HG02852 (cell line): ENCODE results near the gene CLDN15.

ENCODE experiments used
- ATAC-seq: cut with Tn5 transposase; IDR thresholded peaks from one replicate; pipeline ENCODE4 v1.9.1; 2021; ENCODE audit warnings: mild to moderate bottlenecking, moderate library complexity; ENCODE audit not compliant: unreplicated experiment

Gene CLDN15

DNA sequence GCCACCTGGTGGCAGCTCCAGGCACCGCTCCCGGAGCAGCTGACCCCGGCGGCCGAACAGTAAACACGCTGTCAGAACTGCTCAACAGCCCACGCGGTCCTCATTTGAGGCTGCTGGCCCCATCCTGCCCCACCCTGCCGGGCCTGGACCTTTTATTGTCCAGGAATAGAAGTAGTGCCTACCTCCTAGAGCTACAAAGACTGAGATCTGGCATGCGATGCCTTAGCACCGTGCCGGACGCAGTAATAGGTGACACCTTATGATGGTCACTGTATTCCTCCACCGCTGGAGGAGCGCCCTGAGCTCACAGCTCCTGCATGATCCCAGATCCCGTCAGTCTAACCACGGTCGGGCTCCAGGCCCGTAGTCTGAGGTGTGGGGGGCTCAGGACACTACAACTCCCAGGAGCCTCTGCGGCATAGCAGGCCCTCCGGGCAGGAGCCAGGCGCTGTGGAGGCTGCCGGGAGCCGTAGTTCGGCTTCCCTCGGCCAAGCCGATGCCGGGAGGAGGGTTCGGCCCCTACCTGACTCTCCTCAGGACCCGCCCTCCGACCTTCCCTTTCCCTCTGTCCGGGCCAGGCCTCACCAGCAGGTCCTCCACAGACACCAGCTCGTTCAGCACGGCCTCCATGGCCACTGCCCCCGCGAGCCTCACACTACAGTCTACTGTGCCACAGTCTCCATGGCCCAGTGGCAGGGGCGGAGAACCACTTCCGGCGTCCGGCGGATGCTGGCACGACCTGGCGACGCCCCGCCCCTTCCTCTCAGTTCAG lies 7.0 kb upstream of the CLDN15 start, which contains the start of gene FIS1:
TSS of gene FIS1 (minus strand) at position 707 of the 772 bp plus-strand sequence. CDS start at position 630, 77 bp downstream.
- ATAC-seq: peak; percentile 92

- ATAC-seq: no peak
Observed at GRCh38 chr7:101243646-101244374, 6.2 kb upstream of the CLDN15 start.

GRCh38 chr7:101241443-101242349 lies 4.1 kb upstream of the CLDN15 start:
- ATAC-seq: no peak

DNA sequence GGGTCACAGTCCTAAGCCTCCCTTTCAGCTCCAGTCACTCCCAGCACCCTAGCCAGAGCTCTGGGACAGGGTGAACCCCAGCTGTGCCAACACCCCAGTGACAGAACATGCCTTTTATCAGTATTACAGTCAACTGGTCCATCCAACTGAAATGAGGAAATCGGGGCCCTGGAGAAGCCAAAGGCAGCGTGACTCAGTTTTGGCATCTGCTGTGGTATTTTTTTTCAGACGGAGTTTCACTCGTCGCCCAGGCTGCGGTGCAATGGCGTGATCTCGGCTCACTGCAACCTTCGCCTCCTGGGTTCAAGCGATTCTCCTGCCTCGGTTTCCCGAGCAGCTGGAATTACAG lies 3.4 kb upstream of the CLDN15 start:
- ATAC-seq: no peak

DNA sequence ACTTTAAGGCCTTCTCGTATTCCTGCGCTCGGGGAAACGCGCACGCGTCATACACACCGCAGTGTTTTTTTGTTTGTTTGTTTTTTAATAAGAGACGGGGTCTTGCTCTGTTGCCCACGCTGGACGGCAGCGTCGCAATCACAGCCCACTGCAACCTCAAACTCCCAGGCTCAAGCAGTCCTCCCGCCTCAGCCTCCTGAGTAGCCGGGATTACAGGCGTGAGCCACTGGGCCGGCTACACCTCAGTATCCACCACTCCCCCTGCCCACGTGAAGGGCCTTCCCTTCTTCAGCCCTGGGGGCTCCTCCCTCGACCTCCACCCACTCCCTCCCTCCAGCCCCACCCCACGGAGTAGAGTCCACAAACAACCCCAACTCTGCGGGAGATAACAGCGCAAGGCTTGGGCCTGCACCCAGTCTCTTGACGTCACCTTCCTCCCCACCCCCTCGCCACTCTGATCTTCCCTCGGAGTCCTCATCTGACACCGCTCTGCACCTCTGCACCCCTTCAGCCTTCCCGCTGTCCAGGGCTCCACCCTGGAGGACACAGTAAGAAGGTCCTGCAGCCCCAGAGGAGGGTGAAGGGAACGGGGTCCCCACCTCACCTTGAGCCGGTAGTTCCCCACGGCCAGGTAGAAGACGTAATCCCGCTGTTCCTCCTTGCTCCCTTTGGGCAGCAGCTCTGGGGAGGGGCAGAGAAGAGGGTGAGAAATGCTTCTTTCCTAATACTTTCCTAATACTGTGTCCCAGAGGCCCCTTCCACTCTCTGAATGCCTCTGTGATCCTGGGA lies 2.8 kb upstream of the CLDN15 start:
- ATAC-seq: no peak

DNA sequence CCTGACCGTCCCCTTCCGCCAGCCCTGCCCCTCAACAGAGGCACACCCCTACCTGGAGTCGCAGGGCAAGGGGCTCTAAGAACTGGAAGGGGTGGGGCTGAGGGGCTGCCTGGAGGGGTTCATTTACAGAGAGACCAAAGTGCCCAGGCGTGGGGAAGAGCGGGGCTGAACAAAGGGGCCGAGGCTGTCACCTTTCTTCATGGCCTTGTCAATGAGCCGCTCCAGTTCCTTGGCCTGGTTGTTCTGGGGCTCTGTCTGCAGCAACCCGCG lies 2.3 kb upstream of the CLDN15 start:
- no peak for ATAC-seq

GRCh38 chr7:101239191-101239950 lies 1.8 kb upstream of the CLDN15 start:
- ATAC-seq: no peak

DNA sequence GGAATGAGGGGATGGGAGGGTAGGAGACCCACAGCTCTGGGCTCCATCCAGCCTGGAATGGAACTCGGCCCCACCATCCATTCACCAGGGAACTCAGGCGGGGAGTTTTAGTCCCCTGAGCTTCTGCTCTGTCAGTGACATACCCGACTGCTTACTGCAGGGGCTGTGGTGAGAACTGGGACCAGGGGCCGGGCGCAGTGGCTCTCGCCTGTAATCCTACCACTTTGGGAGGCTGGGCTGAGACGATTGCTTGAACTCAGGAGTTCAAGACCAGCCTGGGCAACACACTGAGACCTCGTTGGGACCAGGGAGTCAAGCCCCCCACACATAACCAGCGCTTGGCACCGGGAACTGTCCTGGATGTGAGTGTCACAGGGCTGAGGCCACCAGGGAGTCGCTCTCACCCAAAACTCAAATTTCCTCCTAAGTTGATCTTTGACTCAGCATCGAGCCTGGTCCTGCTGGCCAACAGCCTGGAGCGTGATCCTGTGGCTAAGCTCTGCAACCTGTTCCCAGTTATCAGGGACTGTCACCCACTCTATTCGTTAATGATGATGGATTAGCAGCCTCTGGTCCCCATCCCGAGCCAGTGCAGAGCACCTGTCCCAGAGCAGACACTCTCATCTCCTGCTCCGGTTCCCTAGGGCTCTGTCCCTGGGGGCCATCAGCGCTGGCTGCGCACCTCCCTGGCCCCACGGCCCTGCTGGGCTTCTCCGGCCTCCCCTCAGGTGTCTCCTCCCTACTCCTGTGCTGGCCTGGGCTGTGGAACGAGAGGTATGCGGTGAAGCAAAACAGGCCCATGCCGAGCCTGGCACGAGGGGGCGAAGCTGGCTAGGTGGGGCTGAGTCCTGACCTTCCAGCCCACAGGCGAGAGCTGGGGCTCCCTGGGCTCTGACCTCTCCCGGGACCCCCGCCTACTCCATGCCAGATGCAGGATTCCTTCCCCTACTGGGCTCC lies 902 bp upstream of the CLDN15 start:
- no peak for ATAC-seq

DNA sequence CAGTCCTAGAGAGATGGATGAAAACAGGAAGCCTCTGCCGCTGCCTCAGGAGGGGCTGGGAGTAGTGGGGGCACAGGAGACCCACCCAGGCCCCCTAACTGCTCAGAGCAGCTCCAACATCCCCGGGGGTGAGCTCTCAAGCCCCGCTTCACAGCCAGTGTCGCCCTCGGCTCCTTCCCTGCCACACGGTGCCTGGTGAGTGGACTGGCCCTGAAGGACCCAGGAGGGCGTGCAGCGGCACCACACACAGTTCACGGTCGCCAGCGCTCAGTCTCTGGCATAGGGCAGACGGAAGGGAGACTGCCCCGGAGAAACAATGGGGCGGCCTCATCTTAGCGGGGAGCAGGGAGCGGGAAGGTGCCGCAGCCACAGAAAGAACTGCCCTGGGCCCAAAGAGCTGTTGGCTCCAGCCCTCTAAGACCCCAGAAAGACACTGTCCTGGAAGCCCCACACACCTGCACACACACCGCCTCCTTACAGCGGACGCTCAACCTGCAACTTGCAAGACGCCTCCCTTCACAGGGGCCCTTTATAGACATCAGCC lies 1.2 kb downstream of the CLDN15 start:
- ATAC-seq: no peak

- ATAC-seq: no peak
Observed at GRCh38 chr7:101235522-101235921, 2.1 kb downstream of the CLDN15 start.

- ATAC-seq: no peak
Observed at GRCh38 chr7:101235050-101235449, 2.6 kb downstream of the CLDN15 start.

DNA sequence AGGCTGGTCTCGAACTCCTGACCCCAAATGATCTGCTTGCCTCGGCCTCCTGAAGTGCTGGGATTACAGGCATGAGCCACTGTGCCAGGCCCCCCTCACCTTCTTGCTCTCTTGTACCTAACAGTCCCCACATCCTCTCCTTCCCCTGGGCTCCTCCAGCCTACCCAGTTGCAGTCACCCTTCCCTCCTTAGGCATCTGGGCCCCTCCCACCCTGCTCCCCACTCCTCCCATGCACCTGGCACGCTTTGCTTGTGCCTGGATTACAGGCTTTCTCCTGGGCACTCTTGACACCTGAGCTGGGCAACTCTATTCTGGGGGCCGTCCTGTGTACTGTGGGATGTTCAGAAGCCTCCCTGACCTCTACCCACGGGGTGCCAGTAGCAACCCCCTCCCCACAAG lies 3.0 kb downstream of the CLDN15 start:
- no peak for ATAC-seq

DNA sequence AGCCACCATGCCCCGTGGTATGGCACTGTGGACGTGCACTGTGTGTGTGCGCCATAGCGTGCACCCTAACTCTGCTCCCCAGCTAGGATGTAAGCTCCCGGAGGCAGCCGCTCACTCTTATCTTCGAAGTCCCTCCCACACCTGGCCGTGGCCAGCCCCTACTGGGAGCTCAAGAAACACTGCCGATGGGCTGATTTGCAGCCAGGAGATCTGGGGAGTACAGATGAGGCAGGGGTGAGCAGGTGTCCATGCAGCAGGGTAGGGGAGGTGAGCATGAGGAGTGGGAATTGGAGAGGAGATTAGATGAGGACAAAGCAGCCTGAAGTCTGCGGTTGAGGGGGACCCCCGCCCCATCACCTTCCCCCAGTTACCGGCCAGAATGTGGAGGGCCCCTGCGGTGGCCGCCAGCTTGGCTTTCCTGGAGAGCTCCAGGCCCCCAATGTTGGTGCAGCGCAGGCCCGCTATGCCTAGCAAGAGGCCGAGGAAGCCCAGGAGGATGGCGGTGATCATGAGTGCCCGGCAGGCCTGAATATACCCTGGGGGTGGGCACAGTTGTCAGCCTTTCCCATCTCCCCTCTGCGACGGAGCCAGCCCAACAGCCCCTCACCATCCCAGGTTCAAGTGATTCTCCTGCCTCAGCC lies 3.6 kb downstream of the CLDN15 start:
- ATAC-seq: no peak

DNA sequence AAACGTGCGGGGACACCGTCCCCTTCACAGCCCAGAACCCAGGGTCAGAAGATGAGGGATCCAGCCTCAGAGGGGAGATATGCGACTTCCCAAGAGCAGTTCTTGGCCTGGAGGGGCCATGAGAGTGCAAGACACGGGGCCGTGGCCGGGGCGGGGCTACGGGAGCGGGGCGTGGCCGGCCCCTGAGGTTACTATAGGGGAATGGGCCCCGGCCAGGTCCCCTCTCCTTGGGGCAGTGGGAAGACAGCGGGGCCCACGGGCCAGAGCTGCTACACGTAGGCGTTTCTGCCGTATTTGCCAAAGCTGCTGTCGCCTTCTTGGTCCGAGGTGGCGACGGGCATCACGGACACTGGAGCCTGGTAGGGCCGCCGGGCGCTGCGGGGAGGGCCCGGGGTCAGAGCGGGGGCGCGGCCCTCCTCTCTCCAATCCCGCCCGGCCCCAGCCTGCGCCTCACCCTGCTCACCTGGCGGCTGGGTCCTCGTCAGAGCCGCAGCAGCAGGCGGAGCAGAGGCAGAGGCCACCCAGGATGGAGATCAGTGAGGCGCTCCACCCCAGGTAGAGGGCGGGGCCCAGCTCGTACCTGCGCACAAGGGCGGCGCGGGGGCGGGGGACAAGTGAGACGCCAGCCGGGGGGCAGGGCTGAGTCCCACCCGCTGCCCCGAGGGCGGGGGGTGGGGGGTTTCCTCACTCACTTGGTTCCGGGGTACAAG lies 5.3 kb downstream of the CLDN15 start:
- ATAC-seq: no peak

DNA sequence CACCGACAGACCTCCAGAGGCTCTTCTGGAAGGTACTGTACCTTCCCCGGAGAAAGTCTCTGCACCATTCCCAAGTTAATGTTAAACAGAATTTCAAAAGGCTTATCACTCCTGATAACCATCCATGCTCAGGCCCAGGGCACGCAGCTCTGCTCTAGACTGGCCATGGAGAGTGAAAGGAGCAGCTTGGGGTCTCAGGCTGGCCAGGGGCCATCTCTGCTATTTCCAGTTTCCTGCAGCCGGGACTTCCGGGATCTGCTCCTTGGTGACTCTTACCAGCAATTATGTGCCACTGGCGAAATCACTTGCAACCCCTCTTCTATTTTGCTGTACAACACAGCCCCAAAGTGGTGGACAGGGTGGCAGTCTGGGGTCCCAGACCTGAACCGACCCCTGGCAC lies 6.0 kb downstream of the CLDN15 start:
- ATAC-seq: no peak

DNA sequence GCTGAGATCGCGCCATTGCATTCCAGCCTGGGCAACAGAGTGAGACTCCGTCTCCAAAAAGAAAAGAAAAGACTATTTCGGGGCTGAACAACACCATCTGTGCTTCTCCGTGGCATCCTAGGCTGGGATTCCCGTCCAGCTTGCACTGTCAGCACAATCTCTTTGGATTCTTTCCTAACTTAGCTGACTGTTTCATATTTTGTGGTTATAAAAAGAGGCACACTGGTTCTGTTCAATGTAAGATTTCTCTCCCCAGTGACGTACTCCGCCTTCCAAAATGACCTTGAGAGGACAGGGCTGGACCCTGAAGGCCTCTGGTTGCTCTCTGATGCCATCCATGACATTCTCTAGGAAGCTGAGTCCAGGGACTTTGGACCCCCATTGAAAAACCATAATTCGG lies 10.9 kb downstream of the CLDN15 start:
- ATAC-seq: no peak

DNA sequence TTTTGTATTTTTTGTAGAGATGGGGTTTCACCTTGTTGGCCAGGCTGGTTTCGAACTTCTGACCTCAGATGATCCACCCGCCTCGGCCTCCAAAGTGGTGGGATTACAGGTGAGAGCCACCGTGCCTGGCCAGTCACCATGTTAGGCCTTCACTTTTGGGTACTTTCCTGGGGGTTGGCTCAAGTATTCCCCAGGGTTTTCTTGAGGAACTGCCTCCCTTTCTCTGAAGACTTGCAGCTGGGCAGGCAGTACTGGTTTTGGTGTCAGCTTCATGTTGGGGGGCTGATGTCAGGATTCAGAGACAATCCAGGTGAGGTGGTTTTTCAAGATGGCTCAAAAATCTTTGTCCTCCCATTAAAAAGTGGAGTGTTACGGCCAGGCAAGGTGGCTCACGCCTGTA lies 12.0 kb downstream of the CLDN15 start:
- ATAC-seq: no peak

- ATAC-seq: no peak
Observed at GRCh38 chr7:101223528-101223927, 14.1 kb downstream of the CLDN15 start.
